Middle frontal gyrus (tissue), 1 donor: ENCODE measurements around the gene SPDYE2.
"Not testable (repeated sequence)": the region's sequence is repeated elsewhere in the genome, so short reads cannot be mapped to it uniquely, and the experiment has no call there.

ENCODE experiments used
- DNase-seq: peaks from one replicate; pipeline ENCODE4 v3.0.0-alpha.2; 2015; ENCODE audit warnings: low spot score; ENCODE audit errors: extremely low spot score

Gene SPDYE2

GRCh38 chr7:102550808-102551422 is at the start of gene SPDYE2:
Gene SPDYE2 (plus strand): TSS chr7:102551226. CDS start chr7:102553256, 2,030 bp downstream.
- not testable (repeated sequence) for DNase-seq

- DNase-seq = not testable (repeated sequence)
These were observed 47.9 kb upstream of the SPDYE2 start for GRCh38 chr7:102503141-102503540.

- not testable (repeated sequence) for DNase-seq
These were observed 45.5 kb upstream of the SPDYE2 start for GRCh38 chr7:102505298-102506185.

- not testable (repeated sequence) for DNase-seq
These were observed 43.5 kb upstream of the SPDYE2 start for GRCh38 chr7:102507410-102508088.

GRCh38 chr7:102510575-102510974 is 40.5 kb upstream of the SPDYE2 start:
- not testable (repeated sequence) for DNase-seq

- DNase-seq = not testable (repeated sequence)
These were observed 39.0 kb upstream of the SPDYE2 start for GRCh38 chr7:102511860-102512522.

GRCh38 chr7:102512642-102513221 is 38.3 kb upstream of the SPDYE2 start:
- peak; percentile 3 for DNase-seq

- DNase-seq = not testable (repeated sequence)
These were observed 35.9 kb upstream of the SPDYE2 start for GRCh38 chr7:102514881-102515721.

- not testable (repeated sequence) for DNase-seq
These were observed 35.1 kb upstream of the SPDYE2 start for GRCh38 chr7:102515889-102516288.

GRCh38 chr7:102516951-102517350 is 34.1 kb upstream of the SPDYE2 start:
- not testable (repeated sequence) for DNase-seq

GRCh38 chr7:102517550-102518147 is 33.4 kb upstream of the SPDYE2 start, which contains the start of gene RASA4B:
Gene RASA4B (minus strand): TSS chr7:102517777. CDS start chr7:102517710, 67 bp downstream.
- not testable (repeated sequence) for DNase-seq

- not testable (repeated sequence) for DNase-seq
These were observed 30.2 kb upstream of the SPDYE2 start for GRCh38 chr7:102520797-102521196.

GRCh38 chr7:102524803-102525202 is 26.2 kb upstream of the SPDYE2 start:
- DNase-seq = not testable (repeated sequence)

- DNase-seq = not testable (repeated sequence)
These were observed 23.8 kb upstream of the SPDYE2 start for GRCh38 chr7:102527182-102527581.

GRCh38 chr7:102527822-102528793 is 22.9 kb upstream of the SPDYE2 start:
- not testable (repeated sequence) for DNase-seq

GRCh38 chr7:102531583-102531982 is 19.4 kb upstream of the SPDYE2 start:
- not testable (repeated sequence) for DNase-seq

GRCh38 chr7:102532127-102532526 is 18.9 kb upstream of the SPDYE2 start:
- not testable (repeated sequence) for DNase-seq

GRCh38 chr7:102535062-102535615 is 15.9 kb upstream of the SPDYE2 start:
- not testable (repeated sequence) for DNase-seq
